Inflammatory macrophage treated with lipopolysaccharide for 1 hour (primary cell): ENCODE measurements around the gene TRABD2B.
A peak's percentile ranks its signal among the peaks of the same experiment; 100 is the strongest.

Experiments used
- DNase-seq, 2 donors: peaks; one replicate each; pipeline ENCODE4 v3.0.0-alpha.2; 2020 to 2022

TRABD2B gene

GRCh38 chr1:47903723-47904122 lies 93.5 kb downstream of the TRABD2B start:
- no peak for DNase-seq

- no peak for DNase-seq
These were observed 96.1 kb downstream of the TRABD2B start for GRCh38 chr1:47901001-47901575.

- no peak for DNase-seq
These were observed 98.9 kb downstream of the TRABD2B start for GRCh38 chr1:47898133-47898845.

GRCh38 chr1:47895279-47896125 lies 101.7 kb downstream of the TRABD2B start:
- no peak for DNase-seq

- peak; percentile 27 to 64 for DNase-seq
These were observed 102.5 kb downstream of the TRABD2B start for GRCh38 chr1:47894410-47895278.

- no peak for DNase-seq
These were observed 103.8 kb downstream of the TRABD2B start for GRCh38 chr1:47893412-47893811.

GRCh38 chr1:47890779-47891178 lies 106.4 kb downstream of the TRABD2B start:
- DNase-seq: no peak

GRCh38 chr1:47888294-47888629 lies 108.9 kb downstream of the TRABD2B start:
- no peak for DNase-seq

- DNase-seq: no peak
These were observed 109.5 kb downstream of the TRABD2B start for GRCh38 chr1:47887475-47888293.

- DNase-seq: no peak
These were observed 110.1 kb downstream of the TRABD2B start for GRCh38 chr1:47887060-47887459.

GRCh38 chr1:47886141-47886540 lies 111.0 kb downstream of the TRABD2B start:
- no peak for DNase-seq

GRCh38 chr1:47885062-47885830 lies 111.9 kb downstream of the TRABD2B start:
- DNase-seq: no peak

GRCh38 chr1:47883963-47884362 lies 113.2 kb downstream of the TRABD2B start:
- DNase-seq: no peak

GRCh38 chr1:47881505-47882442 lies 115.4 kb downstream of the TRABD2B start:
- no peak for DNase-seq

GRCh38 chr1:47876587-47876963 lies 120.6 kb downstream of the TRABD2B start:
- no peak for DNase-seq

- no peak for DNase-seq
These were observed 121.2 kb downstream of the TRABD2B start for GRCh38 chr1:47875831-47876586.

GRCh38 chr1:47875036-47875435 lies 122.1 kb downstream of the TRABD2B start:
- DNase-seq: no peak

- DNase-seq: no peak
These were observed 123.8 kb downstream of the TRABD2B start for GRCh38 chr1:47873337-47873736.

GRCh38 chr1:47872886-47873285 lies 124.3 kb downstream of the TRABD2B start:
- DNase-seq: no peak
